Transverse colon (tissue), 4 donors: ENCODE results near the gene CNTN5.

Experiments
- EP300 ChIP-seq: sonication (generic); formaldehyde crosslinking; IDR thresholded peaks from one replicate; pipeline ENCODE4 v1.6.1; 2017; ENCODE audit warnings: antibody characterized with exemption, low read depth
- POLR2A ChIP-seq: fragments of 450-650 bp; IDR thresholded peaks from one replicate; pipeline ENCODE4 v1.6.1; 2016; ENCODE audit warnings: antibody characterized with exemption, mild to moderate bottlenecking, moderate library complexity
- POLR2AphosphoS5 ChIP-seq, 3 donors: sonication (generic); formaldehyde crosslinking; IDR thresholded peaks; one replicate each; pipeline ENCODE4 v1.6.1; 2016; ENCODE audit warnings: antibody characterized with exemption in 3 of 3
- TF ChIP-seq, protein P1 (sequence below), 5 experiments: fragments of 200-600 bp in 3 of 5; fragments of 450-650 bp in 2 of 5; sonication (generic) in 3 of 5; IDR thresholded peaks; 1 replicate in 2 of 5; 2 replicates in 3 of 5; pipeline ENCODE4 v1.5.1; 2016 to 2017; ENCODE audit warnings: antibody characterized with exemption in 5 of 5, inconsistent platforms in 3 of 5, mild to moderate bottlenecking in 2 of 5, moderate library complexity in 1 of 5

DNA sequence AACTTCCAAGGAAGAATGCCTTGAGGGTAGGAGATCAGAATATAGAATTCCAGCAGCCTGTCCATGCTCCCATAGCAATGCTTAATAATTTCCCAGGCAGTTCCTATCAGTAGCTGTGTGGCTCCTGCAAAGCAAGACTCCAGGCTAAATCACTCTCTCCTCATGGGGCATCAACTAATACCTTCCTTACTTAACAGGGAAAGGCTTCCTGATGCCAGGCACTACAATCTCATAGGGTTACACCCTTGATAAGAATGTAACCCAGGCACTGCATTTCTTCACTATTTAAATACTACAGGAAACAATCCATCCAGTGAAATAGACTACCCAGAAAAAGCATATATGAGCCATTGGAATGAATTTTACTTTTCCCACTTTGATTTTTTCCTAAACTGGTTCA is 1051.4 kb downstream of the CNTN5 start:
- TF ChIP-seq, protein P1, sequence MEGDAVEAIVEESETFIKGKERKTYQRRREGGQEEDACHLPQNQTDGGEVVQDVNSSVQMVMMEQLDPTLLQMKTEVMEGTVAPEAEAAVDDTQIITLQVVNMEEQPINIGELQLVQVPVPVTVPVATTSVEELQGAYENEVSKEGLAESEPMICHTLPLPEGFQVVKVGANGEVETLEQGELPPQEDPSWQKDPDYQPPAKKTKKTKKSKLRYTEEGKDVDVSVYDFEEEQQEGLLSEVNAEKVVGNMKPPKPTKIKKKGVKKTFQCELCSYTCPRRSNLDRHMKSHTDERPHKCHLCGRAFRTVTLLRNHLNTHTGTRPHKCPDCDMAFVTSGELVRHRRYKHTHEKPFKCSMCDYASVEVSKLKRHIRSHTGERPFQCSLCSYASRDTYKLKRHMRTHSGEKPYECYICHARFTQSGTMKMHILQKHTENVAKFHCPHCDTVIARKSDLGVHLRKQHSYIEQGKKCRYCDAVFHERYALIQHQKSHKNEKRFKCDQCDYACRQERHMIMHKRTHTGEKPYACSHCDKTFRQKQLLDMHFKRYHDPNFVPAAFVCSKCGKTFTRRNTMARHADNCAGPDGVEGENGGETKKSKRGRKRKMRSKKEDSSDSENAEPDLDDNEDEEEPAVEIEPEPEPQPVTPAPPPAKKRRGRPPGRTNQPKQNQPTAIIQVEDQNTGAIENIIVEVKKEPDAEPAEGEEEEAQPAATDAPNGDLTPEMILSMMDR (IDR thresholded peaks at IDR 0.05) = no peak
- TF ChIP-seq POLR2AphosphoS5 (IDR thresholded peaks at IDR 0.05) (no peak), POLR2A (no peak), EP300 (no peak)
